Mesothelial cell of epicardium (in vitro differentiated cells): ENCODE results near the gene BCLAF3. TPM values are rescaled to one million over a fixed set of nuclear protein-coding genes. Genes with fewer than 3 reads are reported as not detected.

ENCODE experiments used
- DNase-seq, 2 experiments: peaks; one replicate each; pipeline ENCODE4 v3.0.0; 2021; ENCODE audit warnings: low spot score in 2 of 2; ENCODE audit not compliant: unreplicated experiment in 2 of 2
- H3K27ac Mint-ChIP-seq: 2 replicates; pipeline ENCODE4 v1.8.0; 2021; ENCODE audit warnings: mixed read lengths
- H3K27me3 Mint-ChIP-seq: 2 replicates; pipeline ENCODE4 v1.8.0; 2021; ENCODE audit warnings: low read depth, mixed read lengths
- H3K36me3 Mint-ChIP-seq: 2 replicates; pipeline ENCODE4 v1.8.0; 2021; ENCODE audit warnings: mixed read lengths
- H3K4me1 Mint-ChIP-seq: 2 replicates; pipeline ENCODE4 v1.8.0; 2021; ENCODE audit warnings: mixed read lengths
- H3K4me3 Mint-ChIP-seq: 2 replicates; pipeline ENCODE4 v1.8.0; 2021; ENCODE audit warnings: mild to moderate bottlenecking, moderate library complexity, mixed read lengths
- H3K9me3 Mint-ChIP-seq: 2 replicates; pipeline ENCODE4 v1.8.0; 2021; ENCODE audit warnings: mixed read lengths
- total RNA-seq: library from RNA; stranded (reverse); gene quantifications from 3 replicates; pipeline ENCODE4 v1.2.1, GENCODE V29; 2021
- TF ChIP-seq, protein P1 (sequence below): fragments of 200-600 bp; sonication (generic); IDR thresholded peaks from one replicate; pipeline ENCODE4 v1.5.0; 2021; ENCODE audit warnings: antibody characterized with exemption; ENCODE audit not compliant: unreplicated experiment

Gene BCLAF3
- total RNA-seq, 1 donor from 2014 or later, result 16.9 TPM

GRCh38 chrX:19958552-19959486 lies 32.0 kb downstream of the BCLAF3 start:
- peaks cover 20% of the 10 kb centered on the region for H3K9me3 Mint-ChIP-seq
- no peaks in the 10 kb centered on the region for H3K27me3 Mint-ChIP-seq
- TF ChIP-seq, protein P1, sequence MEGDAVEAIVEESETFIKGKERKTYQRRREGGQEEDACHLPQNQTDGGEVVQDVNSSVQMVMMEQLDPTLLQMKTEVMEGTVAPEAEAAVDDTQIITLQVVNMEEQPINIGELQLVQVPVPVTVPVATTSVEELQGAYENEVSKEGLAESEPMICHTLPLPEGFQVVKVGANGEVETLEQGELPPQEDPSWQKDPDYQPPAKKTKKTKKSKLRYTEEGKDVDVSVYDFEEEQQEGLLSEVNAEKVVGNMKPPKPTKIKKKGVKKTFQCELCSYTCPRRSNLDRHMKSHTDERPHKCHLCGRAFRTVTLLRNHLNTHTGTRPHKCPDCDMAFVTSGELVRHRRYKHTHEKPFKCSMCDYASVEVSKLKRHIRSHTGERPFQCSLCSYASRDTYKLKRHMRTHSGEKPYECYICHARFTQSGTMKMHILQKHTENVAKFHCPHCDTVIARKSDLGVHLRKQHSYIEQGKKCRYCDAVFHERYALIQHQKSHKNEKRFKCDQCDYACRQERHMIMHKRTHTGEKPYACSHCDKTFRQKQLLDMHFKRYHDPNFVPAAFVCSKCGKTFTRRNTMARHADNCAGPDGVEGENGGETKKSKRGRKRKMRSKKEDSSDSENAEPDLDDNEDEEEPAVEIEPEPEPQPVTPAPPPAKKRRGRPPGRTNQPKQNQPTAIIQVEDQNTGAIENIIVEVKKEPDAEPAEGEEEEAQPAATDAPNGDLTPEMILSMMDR, result no peak
- no peaks in the 10 kb centered on the region for H3K4me1 Mint-ChIP-seq
- H3K27ac Mint-ChIP-seq, result no peak overlapping the region
- no peak for DNase-seq
- peaks cover 9% of the 10 kb centered on the region for H3K36me3 Mint-ChIP-seq
- no peak overlapping the region for H3K4me3 Mint-ChIP-seq

- H3K9me3 Mint-ChIP-seq, result peaks cover 16% of the 10 kb centered on the region
- H3K27me3 Mint-ChIP-seq, result no peaks in the 10 kb centered on the region
- no peak overlapping the region for H3K4me3 Mint-ChIP-seq
- TF ChIP-seq, protein P1, result no peak
- DNase-seq, result no peak
- H3K36me3 Mint-ChIP-seq, result peaks cover 8% of the 10 kb centered on the region
- no peak overlapping the region for H3K27ac Mint-ChIP-seq
- H3K4me1 Mint-ChIP-seq, result no peaks in the 10 kb centered on the region
Observed at GRCh38 chrX:19956923-19957322, 33.9 kb downstream of the BCLAF3 start.

- Mint-ChIP-seq H3K36me3 (peaks cover 8% of the 10 kb centered on the region), H3K27me3 (no peaks in the 10 kb centered on the region), H3K27ac (no peak overlapping the region), H3K4me1 (no peaks in the 10 kb centered on the region), H3K9me3 (peaks cover 16% of the 10 kb centered on the region), H3K4me3 (no peak overlapping the region)
- DNase-seq, result no peak
- TF ChIP-seq, protein P1, result no peak
Observed at GRCh38 chrX:19956306-19956705, 34.6 kb downstream of the BCLAF3 start.

DNA sequence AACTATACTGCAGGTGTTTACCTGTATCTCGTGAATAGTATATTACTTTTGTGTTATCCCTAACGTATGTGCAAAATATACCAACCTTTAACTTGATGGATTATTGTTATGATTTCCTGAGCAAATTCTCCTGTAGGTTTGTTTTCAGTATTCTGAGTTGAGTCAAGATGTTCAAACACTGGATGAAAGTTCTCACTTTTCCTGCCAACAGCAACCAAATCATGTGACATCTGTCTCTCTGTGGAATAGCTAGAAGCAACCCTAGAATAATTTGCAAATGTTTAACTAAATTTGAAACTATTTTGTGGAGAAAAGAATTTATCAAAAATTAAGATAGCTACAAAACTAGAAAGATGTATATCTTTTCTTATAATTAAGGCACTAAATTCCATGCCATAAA lies 35.6 kb downstream of the BCLAF3 start:
- no peak for DNase-seq
- Mint-ChIP-seq H3K36me3 (peaks cover 6% of the 10 kb centered on the region), H3K27me3 (no peaks in the 10 kb centered on the region), H3K27ac (no peak overlapping the region), H3K4me3 (no peak overlapping the region), H3K4me1 (no peaks in the 10 kb centered on the region), H3K9me3 (peaks cover 17% of the 10 kb centered on the region)
- TF ChIP-seq, protein P1, result no peak

DNA sequence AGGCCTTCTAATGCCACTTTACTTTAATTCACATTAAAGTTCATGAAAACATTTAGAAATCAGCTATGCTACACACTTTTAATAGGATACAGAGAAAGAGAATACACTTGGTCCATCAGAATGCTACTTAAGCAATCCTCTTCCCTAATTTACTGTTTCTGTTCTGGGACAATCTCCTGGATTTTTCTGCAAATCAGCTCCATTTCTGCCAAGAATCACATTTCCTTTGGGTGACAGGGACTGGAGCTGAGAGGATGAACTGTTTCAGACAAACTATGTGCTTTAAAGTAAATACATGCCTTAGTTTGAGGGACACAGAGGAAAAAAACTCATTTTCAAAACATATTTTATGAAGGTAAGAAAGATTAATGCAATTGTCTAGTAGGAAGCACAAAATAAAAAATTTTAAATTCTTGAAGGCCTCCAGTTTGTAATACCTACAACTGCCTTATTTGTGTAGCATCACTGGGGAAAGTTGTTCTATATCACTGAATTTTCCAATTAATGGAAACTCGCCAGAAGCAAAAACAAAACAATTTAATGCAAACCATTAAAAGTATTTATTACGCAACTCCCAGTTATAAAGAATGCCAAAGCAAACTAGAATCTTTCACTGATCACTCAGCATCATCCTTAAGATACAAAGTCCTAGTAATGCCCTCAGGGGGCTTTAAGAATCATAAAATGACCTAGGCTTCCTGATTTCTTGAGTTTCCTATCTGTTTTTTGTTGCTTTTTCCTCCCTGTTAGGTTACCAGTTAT lies 36.3 kb downstream of the BCLAF3 start:
- no peaks in the 10 kb centered on the region for H3K27me3 Mint-ChIP-seq
- TF ChIP-seq, protein P1, result no peak
- no peak overlapping the region for H3K27ac Mint-ChIP-seq
- no peaks in the 10 kb centered on the region for H3K4me1 Mint-ChIP-seq
- peaks cover 12% of the 10 kb centered on the region for H3K36me3 Mint-ChIP-seq
- no peak overlapping the region for H3K4me3 Mint-ChIP-seq
- peaks cover 25% of the 10 kb centered on the region for H3K9me3 Mint-ChIP-seq
- DNase-seq, result no peak
